Activated naive CD4-positive, alpha-beta T cell treated with anti-CD3 and anti-CD28 coated beads, Interleukin-2, amount 10 ng/mL, durations not matched to agents 7 days and 5 days (primary cell): Measurements from ENCODE around the gene APOC3.
A peak's percentile ranks its signal among the peaks of the same experiment; 100 is the strongest.

Experiments used
- CTCF ChIA-PET: fragments of 350-600 bp; sonication (Branson Sonifier 250); formaldehyde crosslinking; loops from one replicate; lab custom pipeline; 2021; ENCODE audit warnings: antibody characterized with exemption; lab: Charles Lee
- DNase-seq: peaks from one replicate; pipeline ENCODE4 v3.0.0-alpha.2; 2020
- H3K27ac Mint-ChIP-seq: one replicate; pipeline ENCODE4 v1.8.0; 2021; ENCODE audit warnings: mild to moderate bottlenecking, moderate library complexity, mixed read lengths
- H3K27me3 Mint-ChIP-seq: one replicate; pipeline ENCODE4 v1.8.0; 2021; ENCODE audit warnings: mild to moderate bottlenecking, mixed read lengths
- H3K36me3 Mint-ChIP-seq: one replicate; pipeline ENCODE4 v1.8.0; 2021; ENCODE audit warnings: mixed read lengths
- H3K4me1 Mint-ChIP-seq: one replicate; pipeline ENCODE4 v1.8.0; 2021; ENCODE audit warnings: mixed read lengths
- H3K4me3 Mint-ChIP-seq: one replicate; pipeline ENCODE4 v1.8.0; 2021; ENCODE audit warnings: mild to moderate bottlenecking, moderate library complexity, mixed read lengths
- H3K9me3 Mint-ChIP-seq: one replicate; pipeline ENCODE4 v1.8.0; 2021; ENCODE audit warnings: mixed read lengths

The APOC3 gene

DNA sequence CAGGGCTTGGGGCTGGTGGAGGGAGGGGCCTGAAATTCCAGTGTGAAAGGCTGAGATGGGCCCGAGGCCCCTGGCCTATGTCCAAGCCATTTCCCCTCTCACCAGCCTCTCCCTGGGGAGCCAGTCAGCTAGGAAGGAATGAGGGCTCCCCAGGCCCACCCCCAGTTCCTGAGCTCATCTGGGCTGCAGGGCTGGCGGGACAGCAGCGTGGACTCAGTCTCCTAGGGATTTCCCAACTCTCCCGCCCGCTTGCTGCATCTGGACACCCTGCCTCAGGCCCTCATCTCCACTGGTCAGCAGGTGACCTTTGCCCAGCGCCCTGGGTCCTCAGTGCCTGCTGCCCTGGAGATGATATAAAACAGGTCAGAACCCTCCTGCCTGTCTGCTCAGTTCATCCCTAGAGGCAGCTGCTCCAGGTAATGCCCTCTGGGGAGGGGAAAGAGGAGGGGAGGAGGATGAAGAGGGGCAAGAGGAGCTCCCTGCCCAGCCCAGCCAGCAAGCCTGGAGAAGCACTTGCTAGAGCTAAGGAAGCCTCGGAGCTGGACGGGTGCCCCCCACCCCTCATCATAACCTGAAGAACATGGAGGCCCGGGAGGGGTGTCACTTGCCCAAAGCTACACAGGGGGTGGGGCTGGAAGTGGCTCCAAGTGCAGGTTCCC is at the start of gene APOC3:
Gene APOC3, plus strand, starts transcription at position 383 of the 659 bp plus-strand sequence. CDS start 676 bp downstream, outside the sequence.
- Mint-ChIP-seq H3K4me1 (peaks cover under 1% of the 10 kb centered on the region), H3K27me3 (peaks cover 22% of the 10 kb centered on the region), H3K36me3 (no peaks in the 10 kb centered on the region), H3K27ac (no peak within 1 kb of the TSS), H3K9me3 (no peaks in the 10 kb centered on the region), H3K4me3 (no peak within 1 kb of the TSS)
- CTCF ChIA-PET: no interaction called here
- no peak for DNase-seq

DNA sequence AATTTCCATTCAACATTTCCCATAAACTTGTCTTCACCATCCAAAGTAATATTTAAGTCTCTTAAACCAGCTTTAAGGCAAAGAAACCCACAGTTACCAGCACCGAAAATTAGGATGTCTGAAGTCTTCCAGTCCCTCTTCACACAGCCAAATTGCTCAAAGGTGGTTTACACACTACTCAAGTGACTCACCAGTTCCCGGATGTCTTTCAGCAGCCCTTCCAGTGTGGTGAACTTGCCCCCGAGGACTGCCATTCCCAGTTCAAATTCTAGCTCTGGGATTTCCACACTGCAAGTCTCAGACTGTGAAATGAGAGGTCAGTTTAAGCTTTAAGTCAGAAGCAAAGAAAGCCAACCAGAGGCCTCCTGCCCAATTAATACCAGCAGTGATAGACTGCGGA is 47.0 kb upstream of the APOC3 start:
- no peaks in the 10 kb centered on the region for H3K27me3 Mint-ChIP-seq
- peaks cover 78% of the 10 kb centered on the region for H3K36me3 Mint-ChIP-seq
- H3K27ac Mint-ChIP-seq: no peak overlapping the region
- H3K4me3 Mint-ChIP-seq: no peak overlapping the region
- no peak for DNase-seq
- no peaks in the 10 kb centered on the region for H3K9me3 Mint-ChIP-seq
- CTCF ChIA-PET: interaction anchor here (1.0 to 1.2 kb wide), 3 partner anchors 9 to 53 kb away, joined by 3 to 5 read pairs (median 4); partner anchors contain the start of genes APOA5 and BUD13
- H3K4me1 Mint-ChIP-seq: peaks cover 46% of the 10 kb centered on the region

DNA sequence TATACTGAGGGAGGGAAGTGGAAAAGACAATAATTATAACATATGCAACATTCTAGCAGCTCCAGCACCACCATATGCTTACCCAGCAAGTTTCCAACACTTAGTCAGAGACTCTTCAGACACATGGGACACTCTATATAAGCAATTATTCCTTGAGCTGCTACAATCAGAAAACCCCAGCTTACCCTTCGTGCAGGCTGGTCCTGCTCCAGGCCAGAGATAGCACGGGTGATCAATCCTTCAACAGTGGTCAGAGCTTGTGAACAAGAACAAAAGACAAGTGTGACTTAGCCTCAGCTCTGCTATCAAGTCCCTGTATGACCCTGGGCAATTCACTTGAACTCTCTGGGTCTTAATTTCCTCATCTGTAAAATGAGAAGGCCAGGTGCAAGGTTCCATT is 43.4 kb upstream of the APOC3 start:
- Mint-ChIP-seq H3K27ac (no peak overlapping the region), H3K4me1 (peaks cover 48% of the 10 kb centered on the region)

DNA sequence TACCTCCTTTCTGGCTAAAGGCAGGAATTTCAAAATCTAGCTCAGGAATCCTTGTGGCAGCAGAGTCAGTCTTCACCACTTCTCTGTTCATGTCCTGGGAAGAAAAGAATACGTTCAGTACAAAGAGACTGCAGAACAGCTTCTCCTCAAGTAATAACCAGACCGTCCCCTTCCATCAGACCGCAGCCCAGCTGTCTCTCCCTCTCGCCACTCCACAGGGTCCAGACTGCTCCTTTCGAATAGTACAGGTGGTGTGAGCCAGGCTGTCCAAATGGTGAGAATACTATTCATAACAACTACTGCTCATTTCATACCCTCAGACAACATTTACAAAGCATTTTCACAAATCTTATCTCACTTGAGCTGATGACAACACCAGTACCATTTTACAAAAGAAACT is 42.7 kb upstream of the APOC3 start:
- Mint-ChIP-seq H3K27ac (peak overlapping the region; percentile 89), H3K27me3 (peaks cover 32% of the 10 kb centered on the region), H3K9me3 (no peaks in the 10 kb centered on the region), H3K36me3 (peaks cover 48% of the 10 kb centered on the region), H3K4me3 (peak overlapping the region; percentile 94), H3K4me1 (peaks cover 46% of the 10 kb centered on the region)
- CTCF ChIA-PET: interaction anchor here (0.9 to 6.3 kb wide), 9 partner anchors 10 to 394 kb away, joined by 3 to 139 read pairs (median 4); partner anchors contain the start of genes APOA1 and BUD13
- DNase-seq: no peak

More for the DNA sequence above, 43.4 kb upstream of the APOC3 start:
- no peaks in the 10 kb centered on the region for H3K9me3 Mint-ChIP-seq
- peak overlapping the region; percentile 94 for H3K4me3 Mint-ChIP-seq
- peaks cover 50% of the 10 kb centered on the region for H3K36me3 Mint-ChIP-seq
- CTCF ChIA-PET: interaction anchor here (0.9 to 6.3 kb wide), 7 partner anchors 9 to 394 kb away, joined by 3 to 139 read pairs (median 4); partner anchors contain the start of gene APOA1
- H3K27me3 Mint-ChIP-seq: peaks cover 31% of the 10 kb centered on the region
- no peak for DNase-seq

- H3K27ac Mint-ChIP-seq: peak overlapping the region; percentile 89
- CTCF ChIA-PET: interaction anchor here (0.8 to 6.3 kb wide), 8 partner anchors 10 to 393 kb away, joined by 3 to 139 read pairs (median 4); partner anchors contain the start of genes APOA1, APOA4 and BUD13
- H3K9me3 Mint-ChIP-seq: no peaks in the 10 kb centered on the region
- peaks cover 43% of the 10 kb centered on the region for H3K36me3 Mint-ChIP-seq
- peak overlapping the region; percentile 94 for H3K4me3 Mint-ChIP-seq
- peaks cover 42% of the 10 kb centered on the region for H3K4me1 Mint-ChIP-seq
- peaks cover 34% of the 10 kb centered on the region for H3K27me3 Mint-ChIP-seq
- DNase-seq: no peak
These were observed 42.3 kb upstream of the APOC3 start for GRCh38 chr11:116787436-116787785.

DNA sequence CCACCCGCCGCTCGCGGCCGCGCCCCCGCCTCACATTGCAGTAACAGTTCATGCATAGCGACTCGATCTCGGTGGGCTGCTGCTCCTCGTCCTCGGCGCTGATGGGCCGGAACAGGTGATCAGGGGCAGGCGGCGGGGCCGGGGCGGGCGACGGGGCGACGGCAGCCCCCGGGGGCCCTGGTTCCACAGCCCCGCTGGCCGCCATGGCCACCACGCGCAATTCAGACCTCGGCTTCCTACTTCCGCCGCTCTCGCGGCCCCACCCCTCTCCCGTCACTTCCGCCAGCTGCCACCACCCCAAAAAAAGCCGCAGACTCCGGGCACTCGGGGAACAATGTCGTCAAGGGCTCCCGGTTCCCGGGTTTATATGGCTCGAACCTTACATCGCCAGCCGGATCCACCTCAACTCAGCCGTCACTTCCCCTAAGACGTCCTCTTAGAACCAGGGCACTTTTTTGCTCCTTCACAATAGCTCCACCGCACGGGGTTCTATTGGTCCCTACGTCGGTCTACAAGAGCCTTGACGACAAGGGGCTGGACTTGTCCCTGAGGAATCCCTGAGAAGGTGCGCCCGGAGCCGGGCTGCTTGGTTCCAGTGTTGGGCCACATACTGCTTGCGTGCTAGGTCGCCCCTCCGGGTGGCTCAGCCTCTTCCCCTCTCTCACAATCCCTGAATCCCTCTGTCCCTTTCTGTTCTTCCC is 41.8 kb upstream of the APOC3 start, which contains the start of gene ZPR1:
Gene ZPR1, minus strand, starts transcription at position 238 of the 701 bp plus-strand sequence. Its CDS starts 33 bp downstream, at position 205.
- peaks cover 42% of the 10 kb centered on the region for H3K4me1 Mint-ChIP-seq

DNA sequence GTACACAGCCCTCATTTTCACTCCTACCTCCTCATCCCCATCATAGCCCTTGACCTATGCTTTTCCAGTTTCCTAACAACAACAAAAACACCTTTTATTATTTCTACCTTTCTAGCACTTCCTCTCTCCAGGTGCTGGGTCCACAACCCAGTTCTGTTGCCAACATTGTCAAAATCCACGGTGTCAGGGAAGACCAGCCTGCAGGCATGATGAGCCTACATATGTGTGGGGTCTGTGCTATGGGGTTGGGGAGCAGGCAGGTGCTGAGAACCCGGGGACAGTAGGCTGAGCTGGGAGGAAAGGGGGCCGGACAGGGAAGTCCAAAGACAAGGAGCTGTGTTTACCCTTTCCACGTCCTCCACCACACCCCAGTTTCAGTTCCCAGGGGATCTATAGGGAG is 41.2 kb upstream of the APOC3 start:
- H3K4me3 Mint-ChIP-seq: peak overlapping the region; percentile 94
- peaks cover 40% of the 10 kb centered on the region for H3K4me1 Mint-ChIP-seq
- H3K9me3 Mint-ChIP-seq: no peaks in the 10 kb centered on the region
- CTCF ChIA-PET: interaction anchor here (1.0 to 6.3 kb wide), 3 partner anchors 14 to 48 kb away, joined by 3 to 139 read pairs (median 4); partner anchors contain the start of genes APOA1 and APOA4
- peak overlapping the region; percentile 89 for H3K27ac Mint-ChIP-seq
- DNase-seq: no peak
- peaks cover 33% of the 10 kb centered on the region for H3K36me3 Mint-ChIP-seq
- peaks cover 40% of the 10 kb centered on the region for H3K27me3 Mint-ChIP-seq

More for the DNA sequence above, 41.8 kb upstream of the APOC3 start, which contains the start of gene ZPR1:
- peak within 1 kb of the TSS; percentile 89 for H3K27ac Mint-ChIP-seq
- peak within 1 kb of the TSS; percentile 94 for H3K4me3 Mint-ChIP-seq
- peaks cover 39% of the 10 kb centered on the region for H3K27me3 Mint-ChIP-seq
- H3K36me3 Mint-ChIP-seq: peaks cover 38% of the 10 kb centered on the region
- DNase-seq: peak; percentile 92
- CTCF ChIA-PET: interaction anchor here (0.8 to 6.3 kb wide), 8 partner anchors 11 to 393 kb away, joined by 3 to 139 read pairs (median 4); partner anchors contain the start of genes APOA1, APOA4 and BUD13
- H3K9me3 Mint-ChIP-seq: no peaks in the 10 kb centered on the region

GRCh38 chr11:116788975-116789374 is 40.7 kb upstream of the APOC3 start:
- no peak overlapping the region for H3K27ac Mint-ChIP-seq
- peaks cover 32% of the 10 kb centered on the region for H3K36me3 Mint-ChIP-seq

GRCh38 chr11:116790167-116791001 is 39.3 kb upstream of the APOC3 start:
- Mint-ChIP-seq H3K27me3 (peaks cover 44% of the 10 kb centered on the region), H3K4me3 (no peak overlapping the region), H3K36me3 (peaks cover 18% of the 10 kb centered on the region), H3K4me1 (peaks cover 35% of the 10 kb centered on the region), H3K27ac (no peak overlapping the region), H3K9me3 (no peaks in the 10 kb centered on the region)
- CTCF ChIA-PET: interaction anchor here (0.9 to 6.3 kb wide), 28 partner anchors 10 to 439 kb away, joined by 3 to 139 read pairs (median 6); partner anchors contain the start of genes APOA1, BUD13 and SIK3
- no peak for DNase-seq

More at GRCh38 chr11:116788975-116789374, 40.7 kb upstream of the APOC3 start:
- Mint-ChIP-seq H3K27me3 (peaks cover 40% of the 10 kb centered on the region), H3K4me1 (peaks cover 40% of the 10 kb centered on the region), H3K9me3 (no peaks in the 10 kb centered on the region), H3K4me3 (peak overlapping the region; percentile 35)
- DNase-seq: no peak
- CTCF ChIA-PET: interaction anchor here (1.0 to 6.3 kb wide), 4 partner anchors 14 to 357 kb away, joined by 3 to 139 read pairs (median 13); partner anchors contain the start of genes APOA1 and BUD13

DNA sequence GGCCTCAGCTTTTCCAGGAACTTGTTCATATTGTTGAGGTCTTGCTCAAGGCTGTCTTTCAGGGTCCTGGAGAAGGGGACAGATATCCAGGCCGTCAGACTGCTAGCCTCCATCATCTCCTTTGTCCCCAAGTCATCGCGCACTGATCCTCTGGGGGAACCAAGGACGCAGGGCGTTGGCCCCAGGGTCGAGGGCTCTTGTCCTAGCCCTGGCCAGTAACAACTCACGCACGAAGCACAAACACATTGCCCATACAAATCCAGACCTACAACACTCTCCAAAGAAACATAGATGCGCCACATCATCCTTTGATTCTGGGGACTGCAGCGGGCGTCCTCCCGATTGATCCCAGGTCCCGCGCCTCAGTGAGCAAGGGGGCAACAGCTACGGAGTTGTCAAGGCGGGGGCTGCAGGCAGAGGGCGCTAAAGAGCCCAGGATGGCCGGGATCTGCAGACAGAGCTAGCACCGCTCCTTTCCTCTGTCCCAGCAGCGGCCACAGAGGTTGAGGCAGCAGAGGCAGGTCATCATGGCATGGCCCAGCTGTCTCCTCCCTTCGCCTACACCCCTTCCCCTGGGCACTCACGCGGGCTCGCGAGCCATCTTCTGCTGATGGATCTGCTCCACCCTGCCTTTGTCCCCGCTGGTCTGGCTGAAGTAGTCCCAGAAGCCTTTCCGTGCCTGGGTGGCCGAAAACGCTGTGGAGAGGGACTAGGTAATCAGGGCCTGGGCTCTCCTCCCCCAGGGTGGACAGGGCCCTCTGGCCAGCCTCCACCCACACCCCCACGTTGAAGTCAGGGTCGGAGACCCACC is 38.5 kb upstream of the APOC3 start:
- CTCF ChIA-PET: interaction anchor here (0.5 to 6.3 kb wide), 33 partner anchors 9 to 483 kb away, joined by 3 to 139 read pairs (median 5); partner anchors contain the start of genes APOA1, BUD13, PAFAH1B2 and SIK3

DNA sequence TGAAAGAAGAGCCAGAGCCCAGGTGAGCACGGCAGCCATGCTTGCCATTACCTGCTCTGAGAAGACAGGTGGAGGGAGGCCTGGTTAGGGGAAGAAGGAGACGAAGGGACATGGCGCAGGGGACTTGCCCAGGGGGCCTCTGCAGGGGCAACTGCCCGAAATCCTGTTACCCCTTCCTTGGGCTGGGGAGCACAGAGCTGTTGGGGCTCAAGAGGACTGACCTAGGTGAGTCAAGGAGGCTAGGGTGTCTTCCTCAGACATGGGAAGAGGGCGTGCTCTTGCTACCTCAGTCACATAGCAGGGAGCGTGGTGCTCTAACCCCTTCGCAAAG is 37.9 kb upstream of the APOC3 start, which contains the start of gene APOA5:
Gene APOA5, minus strand, starts transcription at position 67 of the 331 bp plus-strand sequence. Its CDS starts 19 bp downstream, at position 48.
- Mint-ChIP-seq H3K9me3 (no peaks in the 10 kb centered on the region), H3K4me3 (no peak within 1 kb of the TSS), H3K36me3 (peaks cover 4% of the 10 kb centered on the region), H3K27ac (no peak within 1 kb of the TSS), H3K27me3 (peaks cover 48% of the 10 kb centered on the region), H3K4me1 (peaks cover 21% of the 10 kb centered on the region)
- CTCF ChIA-PET: interaction anchor here (0.5 to 6.3 kb wide), 27 partner anchors 9 to 483 kb away, joined by 3 to 139 read pairs (median 5); partner anchors contain the start of genes APOA1, BUD13 and PAFAH1B2
- no peak for DNase-seq

More for the DNA sequence above, 38.5 kb upstream of the APOC3 start:
- Mint-ChIP-seq H3K27ac (no peak overlapping the region), H3K4me3 (no peak overlapping the region), H3K27me3 (peaks cover 47% of the 10 kb centered on the region), H3K9me3 (no peaks in the 10 kb centered on the region), H3K4me1 (peaks cover 27% of the 10 kb centered on the region), H3K36me3 (peaks cover 9% of the 10 kb centered on the region)
- DNase-seq: peak; percentile 85

GRCh38 chr11:116792144-116792868 is 37.4 kb upstream of the APOC3 start:
- DNase-seq: no peak
- no peaks in the 10 kb centered on the region for H3K36me3 Mint-ChIP-seq
- H3K27me3 Mint-ChIP-seq: peaks cover 53% of the 10 kb centered on the region
- H3K9me3 Mint-ChIP-seq: no peaks in the 10 kb centered on the region
- peaks cover 16% of the 10 kb centered on the region for H3K4me1 Mint-ChIP-seq
- CTCF ChIA-PET: interaction anchor here (1.1 to 5.0 kb wide), 14 partner anchors 8 to 435 kb away, joined by 3 to 53 read pairs (median 7); partner anchors contain the start of genes BUD13 and PAFAH1B2
- no peak overlapping the region for H3K27ac Mint-ChIP-seq
- H3K4me3 Mint-ChIP-seq: no peak overlapping the region
